Measurements from ENCODE around the gene DMBT1.

- no peak for TF ChIP-seq CEBPB (IDR thresholded peaks at IDR 0.05; ENCODE audit: low read depth, low read length)
- no peak for TF ChIP-seq CTCF (conservative IDR thresholded peaks at IDR 0.05; ENCODE audit: low read depth, low read length)
- no peak for TF ChIP-seq SMC3 (IDR thresholded peaks at IDR 0.05; ENCODE audit: low read depth, low read length)
- no peak for TF ChIP-seq MAFK (IDR thresholded peaks at IDR 0.05; ENCODE audit: low read depth, low read length)
- TF ChIP-seq POLR2A (IDR thresholded peaks at IDR 0.05; ENCODE audit: low read depth, low read length), result no peak
Measured at GRCh38 chr10:122566632-122567031, 6.1 kb downstream of the DMBT1 start.

All from IMR-90 (cell line).